WTC11 (cell line): Measurements from ENCODE around the gene HMGCL.
"Not testable (repeated sequence)": the region's sequence is repeated elsewhere in the genome, so short reads cannot be mapped to it uniquely, and the experiment has no call there.

Source experiments
- TF ChIP-seq, protein P1 (sequence below): fragments of 200-600 bp; IDR thresholded peaks from 2 replicates; pipeline ENCODE4 v1.8.0; 2022; ENCODE audit warnings: antibody characterized with exemption
- TF ChIP-seq, protein P2 (sequence below): sonication (generic); formaldehyde crosslinking; IDR thresholded peaks from 2 replicates; pipeline ENCODE4 v1.8.0; 2023; ENCODE audit warnings: missing genetic modification reagents
- TF ChIP-seq, protein P3 (sequence below): sonication (generic); formaldehyde crosslinking; IDR thresholded peaks from 2 replicates; pipeline ENCODE4 v1.8.0; 2022; ENCODE audit warnings: mild to moderate bottlenecking, missing genetic modification reagents
- TF ChIP-seq, protein P4 (sequence below): sonication (generic); formaldehyde crosslinking; IDR thresholded peaks from 2 replicates; pipeline ENCODE4 v1.8.1; 2023; ENCODE audit warnings: mild to moderate bottlenecking, missing genetic modification reagents, moderate library complexity

DNA sequence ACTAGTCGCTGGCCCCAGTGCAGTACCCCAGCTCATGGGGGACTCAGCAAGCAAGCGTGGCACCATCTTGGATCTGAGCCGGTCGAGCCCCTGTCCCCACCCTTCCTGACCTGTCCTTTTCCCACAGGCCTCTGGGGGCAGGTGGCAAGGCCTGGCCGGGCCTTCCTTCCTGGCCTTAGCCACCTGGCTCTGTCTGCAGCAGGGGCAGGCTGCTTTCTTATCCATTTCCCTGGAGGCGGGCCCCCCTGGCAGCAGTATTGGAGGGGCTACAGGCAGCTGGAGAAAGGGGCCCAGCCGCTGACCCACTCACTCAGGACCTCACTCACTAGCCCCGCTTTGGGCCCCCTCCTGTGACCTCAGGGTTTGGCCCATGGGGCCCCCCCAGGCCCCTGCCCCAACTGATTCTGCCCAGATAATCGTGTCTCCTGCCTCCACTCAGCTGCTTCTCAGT is 30.5 kb downstream of the HMGCL start:
- TF ChIP-seq, protein P1, sequence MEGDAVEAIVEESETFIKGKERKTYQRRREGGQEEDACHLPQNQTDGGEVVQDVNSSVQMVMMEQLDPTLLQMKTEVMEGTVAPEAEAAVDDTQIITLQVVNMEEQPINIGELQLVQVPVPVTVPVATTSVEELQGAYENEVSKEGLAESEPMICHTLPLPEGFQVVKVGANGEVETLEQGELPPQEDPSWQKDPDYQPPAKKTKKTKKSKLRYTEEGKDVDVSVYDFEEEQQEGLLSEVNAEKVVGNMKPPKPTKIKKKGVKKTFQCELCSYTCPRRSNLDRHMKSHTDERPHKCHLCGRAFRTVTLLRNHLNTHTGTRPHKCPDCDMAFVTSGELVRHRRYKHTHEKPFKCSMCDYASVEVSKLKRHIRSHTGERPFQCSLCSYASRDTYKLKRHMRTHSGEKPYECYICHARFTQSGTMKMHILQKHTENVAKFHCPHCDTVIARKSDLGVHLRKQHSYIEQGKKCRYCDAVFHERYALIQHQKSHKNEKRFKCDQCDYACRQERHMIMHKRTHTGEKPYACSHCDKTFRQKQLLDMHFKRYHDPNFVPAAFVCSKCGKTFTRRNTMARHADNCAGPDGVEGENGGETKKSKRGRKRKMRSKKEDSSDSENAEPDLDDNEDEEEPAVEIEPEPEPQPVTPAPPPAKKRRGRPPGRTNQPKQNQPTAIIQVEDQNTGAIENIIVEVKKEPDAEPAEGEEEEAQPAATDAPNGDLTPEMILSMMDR: not testable (repeated sequence)
- TF ChIP-seq, protein P2, sequence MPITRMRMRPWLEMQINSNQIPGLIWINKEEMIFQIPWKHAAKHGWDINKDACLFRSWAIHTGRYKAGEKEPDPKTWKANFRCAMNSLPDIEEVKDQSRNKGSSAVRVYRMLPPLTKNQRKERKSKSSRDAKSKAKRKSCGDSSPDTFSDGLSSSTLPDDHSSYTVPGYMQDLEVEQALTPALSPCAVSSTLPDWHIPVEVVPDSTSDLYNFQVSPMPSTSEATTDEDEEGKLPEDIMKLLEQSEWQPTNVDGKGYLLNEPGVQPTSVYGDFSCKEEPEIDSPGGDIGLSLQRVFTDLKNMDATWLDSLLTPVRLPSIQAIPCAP (CRISPR knock-in tag): not testable (repeated sequence)
- TF ChIP-seq, protein P3, sequence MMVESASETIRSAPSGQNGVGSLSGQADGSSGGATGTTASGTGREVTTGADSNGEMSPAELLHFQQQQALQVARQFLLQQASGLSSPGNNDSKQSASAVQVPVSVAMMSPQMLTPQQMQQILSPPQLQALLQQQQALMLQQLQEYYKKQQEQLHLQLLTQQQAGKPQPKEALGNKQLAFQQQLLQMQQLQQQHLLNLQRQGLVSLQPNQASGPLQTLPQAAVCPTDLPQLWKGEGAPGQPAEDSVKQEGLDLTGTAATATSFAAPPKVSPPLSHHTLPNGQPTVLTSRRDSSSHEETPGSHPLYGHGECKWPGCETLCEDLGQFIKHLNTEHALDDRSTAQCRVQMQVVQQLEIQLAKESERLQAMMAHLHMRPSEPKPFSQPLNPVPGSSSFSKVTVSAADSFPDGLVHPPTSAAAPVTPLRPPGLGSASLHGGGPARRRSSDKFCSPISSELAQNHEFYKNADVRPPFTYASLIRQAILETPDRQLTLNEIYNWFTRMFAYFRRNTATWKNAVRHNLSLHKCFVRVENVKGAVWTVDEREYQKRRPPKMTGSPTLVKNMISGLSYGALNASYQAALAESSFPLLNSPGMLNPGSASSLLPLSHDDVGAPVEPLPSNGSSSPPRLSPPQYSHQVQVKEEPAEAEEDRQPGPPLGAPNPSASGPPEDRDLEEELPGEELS (CRISPR knock-in tag): not testable (repeated sequence)
- TF ChIP-seq, protein P4, sequence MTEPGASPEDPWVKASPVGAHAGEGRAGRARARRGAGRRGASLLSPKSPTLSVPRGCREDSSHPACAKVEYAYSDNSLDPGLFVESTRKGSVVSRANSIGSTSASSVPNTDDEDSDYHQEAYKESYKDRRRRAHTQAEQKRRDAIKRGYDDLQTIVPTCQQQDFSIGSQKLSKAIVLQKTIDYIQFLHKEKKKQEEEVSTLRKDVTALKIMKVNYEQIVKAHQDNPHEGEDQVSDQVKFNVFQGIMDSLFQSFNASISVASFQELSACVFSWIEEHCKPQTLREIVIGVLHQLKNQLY (CRISPR knock-in tag): not testable (repeated sequence)
